Ovary (tissue), 3 donors: ENCODE data around the gene FZD2.

Source experiments
- EP300 ChIP-seq: sonication (generic); formaldehyde crosslinking; IDR thresholded peaks from one replicate; pipeline ENCODE4 v1.6.1; 2017; ENCODE audit warnings: antibody characterized with exemption
- POLR2A ChIP-seq: fragments of 450-650 bp; IDR thresholded peaks from one replicate; pipeline ENCODE4 v1.6.1; 2017; ENCODE audit warnings: antibody characterized with exemption, mild to moderate bottlenecking, moderate library complexity
- TF ChIP-seq, protein P1 (sequence below), 3 donors: fragments of 450-650 bp in 2 of 3; fragments of 200-600 bp in 1 of 3; IDR thresholded peaks; one replicate each; pipeline versions ENCODE4 v1.5.1 to v1.8.0; 2016 to 2022; ENCODE audit warnings: antibody characterized with exemption in 3 of 3, mild to moderate bottlenecking in 1 of 3
- donor health status: DM: no; HTN: no; CAD: no.

DNA sequence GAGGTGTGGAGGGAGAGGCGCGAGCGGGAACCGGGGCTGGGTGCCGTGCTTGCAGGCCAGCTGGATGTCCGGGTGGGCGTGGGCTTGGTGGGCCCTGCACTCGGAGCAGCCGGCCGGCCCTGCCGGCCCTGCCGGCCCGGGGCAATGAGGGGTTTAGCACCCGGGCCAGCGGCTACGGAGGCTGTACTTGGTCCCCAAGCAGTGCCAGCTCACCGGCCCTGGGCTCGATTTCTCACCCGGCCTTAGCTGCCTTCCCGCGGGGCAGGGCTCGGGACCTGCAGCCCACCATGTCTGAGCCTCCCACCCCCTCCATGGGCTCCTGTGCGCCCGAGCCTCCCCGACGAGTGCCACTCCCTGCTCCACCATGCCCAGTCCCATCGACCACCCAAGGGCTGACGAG, 29.3 kb upstream of the FZD2 start:
- TF ChIP-seq POLR2A (no peak), EP300 (no peak)
- TF ChIP-seq, protein P1, sequence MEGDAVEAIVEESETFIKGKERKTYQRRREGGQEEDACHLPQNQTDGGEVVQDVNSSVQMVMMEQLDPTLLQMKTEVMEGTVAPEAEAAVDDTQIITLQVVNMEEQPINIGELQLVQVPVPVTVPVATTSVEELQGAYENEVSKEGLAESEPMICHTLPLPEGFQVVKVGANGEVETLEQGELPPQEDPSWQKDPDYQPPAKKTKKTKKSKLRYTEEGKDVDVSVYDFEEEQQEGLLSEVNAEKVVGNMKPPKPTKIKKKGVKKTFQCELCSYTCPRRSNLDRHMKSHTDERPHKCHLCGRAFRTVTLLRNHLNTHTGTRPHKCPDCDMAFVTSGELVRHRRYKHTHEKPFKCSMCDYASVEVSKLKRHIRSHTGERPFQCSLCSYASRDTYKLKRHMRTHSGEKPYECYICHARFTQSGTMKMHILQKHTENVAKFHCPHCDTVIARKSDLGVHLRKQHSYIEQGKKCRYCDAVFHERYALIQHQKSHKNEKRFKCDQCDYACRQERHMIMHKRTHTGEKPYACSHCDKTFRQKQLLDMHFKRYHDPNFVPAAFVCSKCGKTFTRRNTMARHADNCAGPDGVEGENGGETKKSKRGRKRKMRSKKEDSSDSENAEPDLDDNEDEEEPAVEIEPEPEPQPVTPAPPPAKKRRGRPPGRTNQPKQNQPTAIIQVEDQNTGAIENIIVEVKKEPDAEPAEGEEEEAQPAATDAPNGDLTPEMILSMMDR (IDR thresholded peaks at IDR 0.05), result no peak
